GM18873 (cell line): ENCODE data around the gene TRIM54.

Experiments used
- ATAC-seq: cut with Tn5 transposase; IDR thresholded peaks from one replicate; pipeline ENCODE4 v1.9.1; 2021; ENCODE audit warnings: mild to moderate bottlenecking, moderate library complexity, moderate number of reproducible peaks; ENCODE audit not compliant: unreplicated experiment, low FRiP score

TRIM54 gene

DNA sequence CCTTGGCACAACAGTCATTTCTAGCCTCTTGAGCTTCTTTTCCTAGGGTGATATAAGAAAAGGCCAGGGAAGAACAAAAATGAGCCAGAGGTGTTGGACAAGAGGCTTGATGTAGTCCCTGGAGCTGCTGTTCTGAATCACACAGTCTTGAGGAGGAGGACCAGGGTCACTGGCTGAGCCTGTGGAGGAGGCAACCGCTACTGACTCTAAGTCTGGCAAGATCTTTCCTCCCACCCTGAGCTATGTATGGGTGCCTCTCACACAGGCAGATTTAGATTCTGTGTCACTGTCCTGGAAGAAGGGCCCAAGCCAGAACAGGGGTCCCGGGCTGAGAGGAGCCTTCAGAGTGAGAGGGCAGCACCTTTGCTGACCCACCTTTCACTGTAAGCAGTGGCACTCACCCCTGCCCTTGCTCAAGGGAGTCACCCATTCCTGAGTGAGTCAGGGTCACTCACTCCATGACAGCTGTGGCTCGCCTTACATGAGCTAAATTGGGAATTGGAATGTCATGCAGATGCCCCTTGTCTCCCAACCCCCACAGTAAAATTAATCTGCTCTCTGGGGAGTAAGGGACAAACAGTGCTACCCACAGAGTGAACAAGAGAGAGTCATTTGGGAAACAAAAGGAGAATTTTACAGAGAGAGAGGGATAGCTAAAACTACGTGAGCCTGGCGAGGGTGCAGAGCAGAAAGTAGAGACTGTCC lies at the start of gene TRIM54:
Gene TRIM54 (plus strand): TSS at position 575 of the 705 bp plus-strand sequence. CDS start 303 bp downstream, outside the sequence.
- no peak for ATAC-seq

GRCh38 chr2:27233341-27233740 lies 48.9 kb upstream of the TRIM54 start:
- ATAC-seq = no peak

DNA sequence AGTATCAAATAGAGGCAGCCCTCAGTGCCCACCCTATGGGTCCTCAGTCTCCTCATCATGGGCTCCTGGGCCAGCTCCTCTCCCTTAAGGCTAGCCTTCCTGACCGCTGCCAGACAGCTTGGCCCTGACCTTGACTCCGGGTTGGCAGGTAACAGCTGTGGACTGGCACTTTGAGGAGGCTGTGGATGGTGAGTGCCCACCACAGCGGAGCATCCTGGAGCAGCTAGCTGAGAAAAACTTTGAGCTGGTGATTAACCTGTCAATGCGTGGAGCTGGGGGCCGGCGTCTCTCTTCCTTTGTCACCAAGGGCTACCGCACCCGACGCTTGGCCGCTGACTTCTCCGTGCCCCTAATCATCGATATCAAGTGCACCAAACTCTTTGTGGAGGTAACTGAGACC lies 46.1 kb upstream of the TRIM54 start:
- ATAC-seq = no peak

DNA sequence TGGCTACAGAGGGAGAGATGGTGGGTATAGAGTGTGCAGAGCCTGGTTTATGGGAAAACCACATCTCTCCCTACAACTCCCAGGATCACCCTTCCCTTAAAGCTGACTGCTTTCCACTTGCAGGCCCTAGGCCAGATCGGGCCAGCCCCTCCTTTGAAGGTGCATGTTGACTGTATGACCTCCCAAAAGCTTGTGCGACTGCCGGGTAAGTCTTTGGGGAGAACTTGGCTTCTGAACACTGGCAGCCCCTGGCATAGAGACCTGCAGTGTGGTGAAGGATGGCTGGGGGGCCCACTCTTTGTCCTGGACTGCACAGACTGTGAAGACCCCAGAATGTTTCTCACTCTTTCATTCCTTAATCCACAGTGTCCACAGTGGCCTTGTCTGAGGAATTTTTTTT lies 45.6 kb upstream of the TRIM54 start:
- no peak for ATAC-seq

- no peak for ATAC-seq
Observed at GRCh38 chr2:27237341-27237945, 44.8 kb upstream of the TRIM54 start.

GRCh38 chr2:27238976-27239375 lies 43.3 kb upstream of the TRIM54 start:
- ATAC-seq = no peak

DNA sequence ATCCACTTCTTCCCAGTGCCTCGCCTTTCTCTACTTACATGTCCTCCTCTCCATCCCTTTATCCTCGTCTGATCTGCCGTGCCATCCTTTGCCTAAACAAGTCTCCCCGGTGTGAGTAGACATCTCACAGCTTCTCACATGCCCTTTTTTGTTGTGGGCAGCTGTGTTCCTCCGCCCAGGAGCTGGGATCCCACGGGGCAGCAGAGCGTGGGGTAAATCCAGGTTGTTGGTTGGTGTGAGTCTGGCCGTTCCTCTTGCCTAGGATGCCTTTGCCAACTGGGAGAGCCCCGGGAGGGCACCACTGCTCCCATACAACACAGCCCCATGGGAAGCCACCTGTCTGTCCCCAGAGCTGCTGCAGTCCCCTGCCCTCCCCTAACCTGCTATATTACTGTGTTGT lies 41.8 kb upstream of the TRIM54 start:
- no peak for ATAC-seq

- ATAC-seq = no peak
Observed at GRCh38 chr2:27241761-27242613, 40.2 kb upstream of the TRIM54 start.

- ATAC-seq = no peak
Observed at GRCh38 chr2:27242614-27242951, 39.6 kb upstream of the TRIM54 start.

DNA sequence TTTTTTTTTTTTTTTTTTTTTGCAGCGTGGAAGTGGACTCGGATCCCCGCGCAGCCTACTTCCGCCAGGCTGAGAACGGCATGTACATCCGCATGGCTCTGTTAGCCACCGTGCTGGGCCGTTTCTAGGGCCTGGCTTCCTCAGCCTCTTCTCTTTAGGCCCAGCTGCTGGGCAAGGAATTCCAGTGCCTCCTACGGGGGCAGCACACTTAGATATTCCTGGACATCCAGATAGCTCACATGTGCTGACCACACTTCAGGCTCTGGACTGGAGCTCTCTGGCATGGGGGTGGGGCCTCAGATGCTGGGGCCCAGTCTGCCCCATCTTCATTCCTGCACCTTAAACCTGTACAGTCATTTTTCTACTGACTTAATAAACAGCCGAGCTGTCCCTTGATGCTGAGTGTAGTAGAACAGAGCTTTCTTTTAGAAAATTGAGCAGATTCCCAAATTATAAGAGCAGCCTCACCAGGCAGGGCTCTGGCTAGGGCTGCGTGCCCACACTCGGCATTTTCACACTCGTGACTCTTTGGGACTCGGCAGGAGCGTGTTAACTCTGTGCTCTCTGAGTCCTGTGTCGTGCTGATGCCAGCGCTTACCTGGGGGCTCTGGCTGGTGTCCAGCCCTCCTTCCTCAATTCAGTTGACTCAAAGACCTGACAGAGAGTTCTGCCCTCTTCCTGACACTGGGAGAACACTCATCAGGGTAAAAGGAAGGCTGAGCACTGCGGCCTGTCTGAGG lies 38.7 kb upstream of the TRIM54 start:
- ATAC-seq = no peak

- ATAC-seq = no peak
Observed at GRCh38 chr2:27245116-27245515, 37.1 kb upstream of the TRIM54 start.

DNA sequence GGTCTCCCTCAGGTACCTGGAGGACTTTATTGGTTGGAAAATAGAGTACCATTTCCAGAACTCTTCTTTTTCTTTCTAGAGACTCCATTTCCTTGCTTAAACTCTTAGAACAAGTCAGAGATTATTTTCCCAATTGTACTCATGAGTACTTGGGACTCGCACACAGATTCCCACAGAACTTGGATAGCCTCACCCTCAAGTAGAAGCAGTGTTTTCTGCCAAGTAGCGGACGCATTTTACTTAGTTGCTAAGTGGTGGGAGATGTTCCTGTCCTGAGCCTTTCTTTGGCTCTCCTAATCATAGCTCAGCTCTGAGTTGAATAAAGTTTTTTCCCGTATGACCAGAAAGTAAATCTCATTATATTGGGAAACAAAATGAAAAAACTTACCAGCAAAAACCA lies 36.6 kb upstream of the TRIM54 start:
- no peak for ATAC-seq

- no peak for ATAC-seq
Observed at GRCh38 chr2:27247893-27248292, 34.3 kb upstream of the TRIM54 start.

GRCh38 chr2:27249159-27249890 lies 32.9 kb upstream of the TRIM54 start:
- ATAC-seq = no peak

DNA sequence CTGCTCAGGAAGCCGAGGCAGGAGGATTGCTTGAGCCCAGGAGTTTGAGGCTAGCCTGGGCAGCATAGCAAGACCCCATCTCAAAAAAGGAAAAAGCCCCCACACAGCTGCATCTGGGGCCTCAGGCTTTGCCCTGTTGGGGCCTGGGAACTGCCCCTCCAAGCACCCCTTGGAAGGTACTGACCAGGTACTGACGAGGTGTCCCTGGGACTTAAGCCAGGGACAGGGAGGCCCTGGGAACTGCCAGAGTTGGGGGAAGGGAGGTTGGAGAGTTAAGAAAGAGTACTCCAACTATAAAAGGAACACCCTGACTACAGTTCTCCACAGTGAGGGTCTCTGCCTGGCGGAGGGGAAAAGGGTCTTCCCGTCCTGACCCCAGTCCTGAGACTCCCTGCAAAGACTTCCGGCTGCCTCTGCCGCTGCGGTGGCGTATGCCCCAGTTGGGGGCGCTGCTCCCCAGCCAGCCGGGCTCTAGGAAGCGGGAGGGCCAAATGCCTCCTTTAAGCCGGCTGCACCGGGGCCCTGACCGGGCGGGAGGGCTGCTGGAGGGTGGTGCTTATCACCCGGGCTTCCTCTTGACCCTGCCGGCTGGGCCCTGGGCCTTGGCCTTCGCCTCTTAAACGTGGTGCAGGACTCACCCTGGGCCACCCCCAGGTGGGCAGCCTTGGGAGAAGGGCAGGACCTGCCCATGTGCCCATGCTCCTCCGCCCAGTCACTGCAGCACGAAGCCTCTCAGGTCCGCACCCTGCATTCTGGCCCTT lies 32.2 kb upstream of the TRIM54 start:
- no peak for ATAC-seq

- no peak for ATAC-seq
Observed at GRCh38 chr2:27250652-27251379, 31.4 kb upstream of the TRIM54 start.

- ATAC-seq = no peak
Observed at GRCh38 chr2:27251766-27252165, 30.5 kb upstream of the TRIM54 start.

GRCh38 chr2:27255187-27255586 lies 27.0 kb upstream of the TRIM54 start:
- ATAC-seq = no peak

GRCh38 chr2:27255660-27256059 lies 26.6 kb upstream of the TRIM54 start:
- ATAC-seq = no peak
